Kidney (tissue), 14 donors: ENCODE measurements around the gene DNAJC18. TPM values are rescaled to one million over a fixed set of nuclear protein-coding genes. Genes with fewer than 3 reads are reported as not detected.
A peak's percentile ranks its signal among the peaks of the same experiment; 100 is the strongest.

Source experiments
- DNase-seq, 5 donors: peaks; one replicate each; pipeline ENCODE4 v3.0.0-alpha.2; 2013 to 2020
- FAIRE-seq: peaks from 2 replicates; lab custom pipeline; 2012; peaks lifted over from hg19 to GRCh38; lab: Jason Lieb, UNC
- H3K27ac ChIP-seq, 2 donors: one replicate each; pipeline ENCODE4 v1.7.0; 2013; ENCODE audit warnings: low read depth in 2 of 2, low read length in 2 of 2, inconsistent platforms in 1 of 2
- H3K27me3 ChIP-seq: one replicate; pipeline ENCODE4 v1.7.1; 2013; ENCODE audit warnings: low read length, inconsistent platforms; ENCODE audit not compliant: control insufficient read depth, insufficient read depth
- H3K36me3 ChIP-seq, 3 donors: one replicate each; pipeline versions ENCODE4 v1.7.0 to v1.7.1; 2013; ENCODE audit warnings: low read length in 3 of 3, control low read depth in 1 of 3, inconsistent platforms in 1 of 3; ENCODE audit not compliant: insufficient read depth in 3 of 3, control insufficient read depth in 2 of 3
- H3K4me1 ChIP-seq, 3 donors: one replicate each; pipeline versions ENCODE4 v1.7.0 to v1.7.1; 2013; ENCODE audit warnings: low read length in 3 of 3, inconsistent platforms in 1 of 3, low read depth in 1 of 3; ENCODE audit not compliant: control insufficient read depth in 2 of 3, insufficient read depth in 2 of 3
- H3K4me3 ChIP-seq, 3 donors: one replicate each; pipeline versions ENCODE4 v1.7.0 to v1.8.1; 2013; ENCODE audit warnings: low read length in 3 of 3, control low read depth in 1 of 3, inconsistent platforms in 1 of 3
- H3K9ac ChIP-seq, 3 donors: one replicate each; pipeline versions ENCODE4 v1.7.0 to v1.7.1; 2013; ENCODE audit warnings: low read length in 3 of 3, control low read depth in 1 of 3, inconsistent platforms in 1 of 3
- H3K9me3 ChIP-seq, 3 donors: one replicate each; pipeline versions ENCODE4 v1.7.0 to v1.7.1; 2013; ENCODE audit warnings: low read length in 3 of 3, control low read depth in 1 of 3, inconsistent platforms in 1 of 3; ENCODE audit not compliant: control insufficient read depth in 2 of 3, insufficient read depth in 1 of 3
- intact Hi-C: fragments of 100-400 bp; cut with DNase I; formaldehyde crosslinking; loops from one replicate; pipeline ENCODE4 v1.11.1; 2022
- polyA plus RNA-seq: library from polyadenylated mRNA; stranded (reverse); fragments of 350-450 nt; fragmentation: Illumina TruSeq; extraction: RNeasy Lipid Tissue Mini Kit (QIAGEN cat#74804); gene quantifications from one replicate; pipeline ENCODE4 v1.2.3, GENCODE V29; 2014; ENCODE audit warnings: low read depth, low replicate concordance; ENCODE audit not compliant: insufficient read depth
- total RNA-seq: library from RNA; stranded (reverse); fragmentation: NEBNext Ultra II Directional; extraction: Animal tissue kit (Norgen Biotek cat#: 25700); gene quantifications from one replicate; pipeline ENCODE4 v1.2.1, GENCODE V29; 2021
- TF ChIP-seq, protein P1 (sequence below): IDR thresholded peaks from 3 replicates; pipeline ENCODE4 v1.5.1; 2012; ENCODE audit warnings: mild to moderate bottlenecking, moderate library complexity, borderline replicate concordance; ENCODE audit not compliant: insufficient read depth; ENCODE audit errors: extremely low read depth
- donor health status: control.
- donor health status: control.
- donor health status: control.
- donor health status: control.
- donor health status: control.
- donor health status: DM: yes; HTN: yes; CAD: no.
- donor health status: Normal renal cell carcinoma (clear cell type).

The DNAJC18 gene
- total and polyA plus RNA-seq, 2 donors from 2014 or later, result 3.9 to 13.7 TPM

DNA sequence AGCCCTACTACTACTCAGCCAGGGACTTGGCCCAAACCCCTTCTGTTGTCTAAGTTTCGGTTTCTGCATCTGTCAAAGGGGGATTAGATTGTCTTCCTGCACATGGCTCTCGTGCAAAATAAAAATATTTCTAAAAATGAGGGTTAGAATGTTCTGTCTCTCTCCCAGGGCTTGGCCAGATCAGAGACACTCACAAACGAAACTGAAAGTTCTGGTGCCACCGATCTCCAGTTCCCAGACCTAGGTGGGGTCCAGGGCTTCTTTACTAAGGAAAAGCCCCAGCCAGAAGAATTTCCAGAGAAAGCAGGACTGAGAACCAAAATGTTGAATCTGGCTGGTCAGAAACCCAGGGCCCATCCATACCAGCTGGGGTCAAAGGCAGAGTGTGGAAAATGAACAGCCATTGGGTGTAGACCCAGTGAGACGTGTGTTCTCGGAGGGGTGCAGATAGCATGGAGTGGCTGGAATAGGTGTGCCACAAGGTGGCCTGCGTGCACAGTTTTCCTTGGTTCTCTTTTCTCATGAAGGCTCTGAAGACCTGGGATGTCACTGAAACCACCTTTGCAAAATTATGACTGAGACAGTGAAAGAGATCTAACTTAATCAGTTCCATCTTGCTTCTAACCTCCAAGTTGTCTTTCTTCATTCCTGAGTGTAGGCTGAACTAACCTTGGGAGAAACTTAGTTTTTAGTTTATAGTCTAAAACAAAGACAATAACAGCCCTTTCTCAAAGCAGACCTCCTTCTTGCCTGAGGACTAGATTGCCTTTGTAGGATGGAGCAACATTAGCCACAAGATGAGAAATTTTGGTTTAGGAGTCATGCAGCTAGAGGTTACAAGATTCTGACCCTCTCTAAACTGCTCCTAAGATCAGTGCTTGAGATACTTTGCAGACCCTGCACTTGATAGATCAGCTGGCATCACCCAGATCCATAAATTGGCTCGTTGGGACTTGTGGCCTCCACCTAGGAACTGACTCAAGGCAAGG, 54.0 kb downstream of the DNAJC18 start:
- intact Hi-C loops, result no loop called here
- DNase-seq, result peak in 1 of 5 donors; percentile 13
- H3K9ac ChIP-seq, result peak overlapping the region in 2 of 3 donors; percentile 17 to 61
- H3K4me1 ChIP-seq, result peaks cover 0 to 21% (median 19%) of the 10 kb centered on the region in 3 donors
- TF ChIP-seq, protein P1, sequence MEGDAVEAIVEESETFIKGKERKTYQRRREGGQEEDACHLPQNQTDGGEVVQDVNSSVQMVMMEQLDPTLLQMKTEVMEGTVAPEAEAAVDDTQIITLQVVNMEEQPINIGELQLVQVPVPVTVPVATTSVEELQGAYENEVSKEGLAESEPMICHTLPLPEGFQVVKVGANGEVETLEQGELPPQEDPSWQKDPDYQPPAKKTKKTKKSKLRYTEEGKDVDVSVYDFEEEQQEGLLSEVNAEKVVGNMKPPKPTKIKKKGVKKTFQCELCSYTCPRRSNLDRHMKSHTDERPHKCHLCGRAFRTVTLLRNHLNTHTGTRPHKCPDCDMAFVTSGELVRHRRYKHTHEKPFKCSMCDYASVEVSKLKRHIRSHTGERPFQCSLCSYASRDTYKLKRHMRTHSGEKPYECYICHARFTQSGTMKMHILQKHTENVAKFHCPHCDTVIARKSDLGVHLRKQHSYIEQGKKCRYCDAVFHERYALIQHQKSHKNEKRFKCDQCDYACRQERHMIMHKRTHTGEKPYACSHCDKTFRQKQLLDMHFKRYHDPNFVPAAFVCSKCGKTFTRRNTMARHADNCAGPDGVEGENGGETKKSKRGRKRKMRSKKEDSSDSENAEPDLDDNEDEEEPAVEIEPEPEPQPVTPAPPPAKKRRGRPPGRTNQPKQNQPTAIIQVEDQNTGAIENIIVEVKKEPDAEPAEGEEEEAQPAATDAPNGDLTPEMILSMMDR, result peak; percentile 7
- no peak for FAIRE-seq
- H3K36me3 ChIP-seq, result no peaks in the 10 kb centered on the region
- no peaks in the 10 kb centered on the region for H3K9me3 ChIP-seq
- H3K27me3 ChIP-seq, result no peaks in the 10 kb centered on the region
- peak overlapping the region; percentile 43 to 68 for H3K27ac ChIP-seq
- peak overlapping the region in 2 of 3 donors; percentile 50 to 56 for H3K4me3 ChIP-seq

- Histone ChIP-seq H3K9ac (peak overlapping the region in 2 of 3 donors; percentile 17 to 61), H3K27me3 (no peaks in the 10 kb centered on the region), H3K9me3 (no peaks in the 10 kb centered on the region), H3K4me1 (peaks cover 0 to 21% (median 19%) of the 10 kb centered on the region in 3 donors), H3K36me3 (peaks cover 0 to 4% (median 0%) of the 10 kb centered on the region in 3 donors), H3K27ac (peak overlapping the region; percentile 32 to 68), H3K4me3 (peak overlapping the region in 1 of 3 donors; percentile 50)
- DNase-seq, result peak in 1 of 5 donors; percentile 34
- intact Hi-C loops, result no loop called here
- TF ChIP-seq, protein P1, result no peak
- no peak for FAIRE-seq
Observed at GRCh38 chr5:139384591-139385051, 54.7 kb downstream of the DNAJC18 start.

DNA sequence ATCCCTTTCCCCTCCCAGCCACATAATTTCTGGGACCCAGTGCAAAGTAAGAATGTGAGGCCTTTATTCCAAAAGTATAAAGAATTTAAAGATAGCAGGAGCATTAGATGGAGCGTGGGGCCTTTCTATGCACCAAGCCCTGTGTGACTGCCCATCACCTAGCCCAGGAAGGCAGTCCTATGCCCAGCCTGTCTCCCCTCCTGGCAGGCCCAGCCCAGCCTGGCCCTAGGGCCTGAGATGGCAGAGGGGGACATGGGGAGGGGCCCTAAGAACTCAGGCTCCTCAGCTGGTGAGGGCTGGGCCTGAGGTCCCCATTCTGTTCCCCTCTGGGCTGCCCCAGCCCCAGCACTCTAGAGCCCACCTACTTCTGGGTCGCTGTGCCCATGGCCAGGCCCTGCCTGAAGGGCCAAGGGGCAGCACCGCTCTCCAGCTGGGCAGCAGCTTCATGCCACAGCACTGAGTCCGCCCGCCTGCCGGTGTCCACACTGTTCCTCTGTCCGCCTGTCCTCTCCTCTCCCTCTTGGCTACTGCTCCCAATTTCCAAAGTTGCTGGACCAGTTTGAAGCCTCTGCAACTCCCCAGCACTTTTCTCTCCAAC, 55.2 kb downstream of the DNAJC18 start:
- no peak overlapping the region for H3K4me3 ChIP-seq
- FAIRE-seq, result no peak
- H3K36me3 ChIP-seq, result peaks cover 0 to 7% (median 0%) of the 10 kb centered on the region in 3 donors
- no peak overlapping the region for H3K9ac ChIP-seq
- TF ChIP-seq, protein P1, result no peak
- H3K9me3 ChIP-seq, result no peaks in the 10 kb centered on the region
- H3K27me3 ChIP-seq, result no peaks in the 10 kb centered on the region
- intact Hi-C loops, result no loop called here
- H3K27ac ChIP-seq, result no peak overlapping the region
- no peak for DNase-seq
- peaks cover 0 to 21% (median 19%) of the 10 kb centered on the region in 3 donors for H3K4me1 ChIP-seq
